Fibroblast of lung (primary cell): ENCODE data around the gene FBN1.

Source experiments
- CTCF ChIP-seq, 2 donors: IDR thresholded peaks in 1 of 2; conservative IDR thresholded peaks in 1 of 2; 1 replicate in 1 of 2; 2 replicates in 1 of 2; pipeline ENCODE4 v1.5.1; 2011 to 2012; ENCODE audit warnings: low read length in 2 of 2, control low read depth in 1 of 2, inconsistent platforms in 1 of 2, low read depth in 1 of 2, mild to moderate bottlenecking in 1 of 2
- EZH2 ChIP-seq: IDR thresholded peaks from 2 replicates; pipeline ENCODE4 v1.5.1; 2012; ENCODE audit warnings: low read length, control low read depth, mild to moderate bottlenecking; ENCODE audit errors: missing control alignments

DNA sequence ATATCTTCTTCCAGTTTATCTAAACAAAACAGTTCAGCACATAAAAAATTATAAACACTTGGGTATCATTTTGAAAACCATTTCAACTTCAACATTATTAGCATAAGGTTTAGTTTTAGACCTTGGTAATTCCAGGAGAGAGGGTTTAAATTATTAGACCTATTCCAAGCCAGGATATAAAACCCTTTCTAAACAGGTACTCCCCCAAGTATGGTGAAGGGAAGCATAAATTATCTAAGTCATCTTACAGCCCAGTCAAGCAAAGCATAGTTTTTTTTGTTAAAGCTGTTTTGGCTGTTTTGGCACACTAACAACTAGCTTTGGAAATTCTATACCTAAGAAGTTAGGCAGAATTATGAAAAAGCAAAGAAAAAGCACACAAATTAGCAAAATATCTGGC lies 87.3 kb downstream of the FBN1 start:
- no peak for TF ChIP-seq CTCF (conservative IDR thresholded peaks at IDR 0.05 in 1 of 2, IDR thresholded peaks at IDR 0.05 in 1 of 2; ENCODE audit: low read depth in 1 of 2, low read length in 2 of 2)
- TF ChIP-seq EZH2, result no peak
